ENCODE results near the gene SOS1.
A peak's percentile ranks its signal among the peaks of the same experiment; 100 is the strongest.

Gene SOS1

GRCh38 chr2:38948995-38949394 lies 171.9 kb downstream of the SOS1 start:
- DNase-seq (ENCODE audit: low read depth): no peak
- TF ChIP-seq, protein P1, sequence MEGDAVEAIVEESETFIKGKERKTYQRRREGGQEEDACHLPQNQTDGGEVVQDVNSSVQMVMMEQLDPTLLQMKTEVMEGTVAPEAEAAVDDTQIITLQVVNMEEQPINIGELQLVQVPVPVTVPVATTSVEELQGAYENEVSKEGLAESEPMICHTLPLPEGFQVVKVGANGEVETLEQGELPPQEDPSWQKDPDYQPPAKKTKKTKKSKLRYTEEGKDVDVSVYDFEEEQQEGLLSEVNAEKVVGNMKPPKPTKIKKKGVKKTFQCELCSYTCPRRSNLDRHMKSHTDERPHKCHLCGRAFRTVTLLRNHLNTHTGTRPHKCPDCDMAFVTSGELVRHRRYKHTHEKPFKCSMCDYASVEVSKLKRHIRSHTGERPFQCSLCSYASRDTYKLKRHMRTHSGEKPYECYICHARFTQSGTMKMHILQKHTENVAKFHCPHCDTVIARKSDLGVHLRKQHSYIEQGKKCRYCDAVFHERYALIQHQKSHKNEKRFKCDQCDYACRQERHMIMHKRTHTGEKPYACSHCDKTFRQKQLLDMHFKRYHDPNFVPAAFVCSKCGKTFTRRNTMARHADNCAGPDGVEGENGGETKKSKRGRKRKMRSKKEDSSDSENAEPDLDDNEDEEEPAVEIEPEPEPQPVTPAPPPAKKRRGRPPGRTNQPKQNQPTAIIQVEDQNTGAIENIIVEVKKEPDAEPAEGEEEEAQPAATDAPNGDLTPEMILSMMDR (IDR thresholded peaks at IDR 0.05; ENCODE audit: control insufficient read depth, extremely low read depth, insufficient read depth): no peak
- no peak overlapping the region for H3K4me3 ChIP-seq (ENCODE audit: low read depth, low read length)

DNA sequence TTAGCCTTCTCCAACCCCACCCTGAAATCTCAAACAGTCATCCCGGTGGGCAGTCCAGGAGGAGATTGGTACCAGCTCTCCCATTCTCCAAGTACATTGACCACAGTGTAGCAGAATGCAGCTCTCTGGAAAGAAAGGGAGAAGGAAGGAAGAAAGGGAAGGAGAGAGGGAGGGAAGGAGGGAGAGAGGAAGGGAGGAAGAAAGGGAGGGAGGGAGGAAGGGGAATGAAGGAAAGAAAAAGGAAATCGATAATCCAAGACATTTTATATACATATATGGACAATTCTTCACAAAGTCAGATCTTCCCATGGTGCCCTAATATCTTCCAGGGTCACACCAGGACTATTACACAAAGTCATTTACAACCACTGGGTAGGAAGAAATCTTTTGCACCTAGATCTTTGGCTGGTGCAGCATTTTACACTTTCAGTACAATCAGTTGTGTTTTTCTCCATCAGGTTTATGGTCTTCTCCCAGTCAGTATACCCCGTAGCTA lies 172.4 kb downstream of the SOS1 start:
- no peak for DNase-seq (ENCODE audit: low read depth)
- no peak overlapping the region for H3K4me3 ChIP-seq (ENCODE audit: low read depth, low read length)
- TF ChIP-seq, protein P1 (IDR thresholded peaks at IDR 0.05; ENCODE audit: control insufficient read depth, extremely low read depth, insufficient read depth): no peak

DNA sequence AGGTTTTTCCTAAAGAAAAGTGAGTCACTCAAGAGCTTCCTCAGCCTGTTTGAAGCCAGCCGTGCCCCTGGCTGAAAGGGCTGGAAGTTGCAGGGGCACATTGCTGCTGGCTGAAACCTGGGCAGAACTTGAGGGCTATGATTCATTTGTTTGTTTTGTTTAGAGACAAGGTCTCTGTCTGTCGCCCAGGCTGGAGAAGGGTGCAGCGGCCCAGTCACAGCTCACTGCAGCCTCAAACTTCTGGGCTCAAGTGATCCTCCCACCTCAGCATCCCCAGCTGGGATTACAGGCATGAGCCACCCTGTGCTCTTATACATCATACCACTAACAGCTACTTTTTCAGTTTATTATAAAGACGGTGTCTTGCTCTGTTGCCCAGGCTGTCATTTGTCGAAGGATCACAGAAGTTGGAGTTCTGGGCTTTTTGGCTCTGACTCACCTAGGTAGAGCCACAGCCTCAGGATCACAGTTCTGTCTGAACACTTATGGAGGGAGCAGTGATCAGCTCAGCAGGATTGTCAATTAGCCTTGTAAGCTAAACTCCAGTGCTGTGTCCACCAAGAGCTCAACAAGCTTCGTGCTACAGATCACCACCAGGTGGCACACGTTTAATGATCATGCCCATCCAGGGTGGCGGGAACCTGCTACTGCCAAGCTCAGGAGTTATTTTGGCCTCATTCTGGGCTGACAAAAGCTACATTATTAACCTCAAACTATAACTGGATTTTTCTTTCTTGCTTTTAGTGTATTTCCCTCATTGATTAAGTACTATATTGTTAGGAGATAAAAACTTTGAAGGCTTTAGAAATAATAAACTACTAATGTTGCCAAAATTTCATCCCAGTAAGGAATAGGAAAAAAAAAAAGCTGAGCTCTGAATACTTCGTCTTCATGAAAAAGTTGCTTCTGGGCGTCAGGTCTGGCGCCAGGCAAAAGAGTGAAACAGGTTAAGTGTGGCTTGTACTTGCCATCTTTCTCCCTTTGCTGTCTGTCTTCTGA lies 173.3 kb downstream of the SOS1 start:
- TF ChIP-seq, protein P1 (IDR thresholded peaks at IDR 0.05; ENCODE audit: control insufficient read depth, extremely low read depth, insufficient read depth): peak; percentile 69
- peak; percentile 31 for DNase-seq (ENCODE audit: low read depth)
- H3K4me3 ChIP-seq (ENCODE audit: low read depth, low read length): no peak overlapping the region

GRCh38 chr2:38945911-38946310 lies 174.9 kb downstream of the SOS1 start:
- TF ChIP-seq, protein P1 (IDR thresholded peaks at IDR 0.05; ENCODE audit: control insufficient read depth, extremely low read depth, insufficient read depth): no peak

DNA sequence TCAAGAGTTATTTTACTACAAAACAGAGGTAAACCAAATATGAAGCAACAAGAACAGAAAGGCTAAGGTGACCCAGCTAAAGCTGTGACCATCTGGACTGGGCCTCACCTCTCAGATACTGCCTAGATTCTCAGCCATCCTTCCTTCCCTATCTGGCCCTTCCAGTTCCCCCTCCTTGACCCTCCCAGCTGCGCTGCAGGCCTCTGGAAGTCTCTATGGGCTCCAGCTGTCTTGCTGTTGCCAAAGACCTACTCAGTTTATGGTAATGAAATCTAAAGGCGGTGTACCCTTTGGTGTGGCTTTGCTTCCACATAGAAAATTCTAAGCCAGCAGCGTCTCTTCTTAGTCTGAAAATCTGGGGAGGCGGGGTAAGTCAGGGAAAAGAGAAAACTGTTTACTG lies 175.5 kb downstream of the SOS1 start:
- no peak overlapping the region for H3K4me3 ChIP-seq (ENCODE audit: low read depth, low read length)
- DNase-seq (ENCODE audit: low read depth): no peak
- TF ChIP-seq, protein P1 (IDR thresholded peaks at IDR 0.05; ENCODE audit: control insufficient read depth, extremely low read depth, insufficient read depth): no peak

More at GRCh38 chr2:38945911-38946310, 174.9 kb downstream of the SOS1 start:
- H3K4me3 ChIP-seq (ENCODE audit: low read depth, low read length): no peak overlapping the region
- no peak for DNase-seq (ENCODE audit: low read depth)

GRCh38 chr2:38943784-38944183 lies 177.1 kb downstream of the SOS1 start:
- no peak for DNase-seq (ENCODE audit: low read depth)
- H3K4me3 ChIP-seq (ENCODE audit: low read depth, low read length): no peak overlapping the region
- TF ChIP-seq, protein P1 (IDR thresholded peaks at IDR 0.05; ENCODE audit: control insufficient read depth, extremely low read depth, insufficient read depth): no peak

Measured in LNCaP clone FGC (cell line).